NT2/D1 (cell line): Measurements from ENCODE around the gene DNMT3B.

Source experiments
- DNase-seq: peaks from one replicate; pipeline ENCODE4 v3.0.0-alpha.2; 2011; ENCODE audit warnings: low read depth, low spot score
- H3K27me3 ChIP-seq: 2 replicates; pipeline ENCODE4 v1.6.0; 2011; ENCODE audit warnings: mild to moderate bottlenecking; ENCODE audit not compliant: insufficient read length, insufficient read depth
- H3K36me3 ChIP-seq: 2 replicates; pipeline ENCODE4 v1.6.1; 2011; ENCODE audit warnings: mild to moderate bottlenecking, low read length, mixed read lengths; ENCODE audit not compliant: insufficient read depth, insufficient read length
- H3K4me1 ChIP-seq: 2 replicates; pipeline ENCODE4 v1.5.1; 2011; ENCODE audit not compliant: insufficient read depth, insufficient read length
- H3K4me3 ChIP-seq: 2 replicates; pipeline ENCODE4 v1.5.1; 2011; ENCODE audit warnings: low read depth; ENCODE audit not compliant: insufficient read length
- H3K9ac ChIP-seq: 2 replicates; pipeline ENCODE4 v1.6.0; 2011; ENCODE audit warnings: low read depth; ENCODE audit not compliant: insufficient read length
- H3K9me3 ChIP-seq: 2 replicates; pipeline ENCODE4 v1.5.1; 2011; ENCODE audit warnings: mild to moderate bottlenecking, low read length; ENCODE audit not compliant: insufficient read depth
- SUZ12 ChIP-seq: IDR thresholded peaks from 2 replicates; pipeline ENCODE4 v1.6.1; 2011; ENCODE audit not compliant: insufficient read length, insufficient read depth; ENCODE audit errors: extremely low read depth
- YY1 ChIP-seq: IDR thresholded peaks from 2 replicates; pipeline ENCODE4 v1.6.1; 2011; ENCODE audit not compliant: insufficient read length, insufficient read depth
- ZNF274 ChIP-seq: IDR thresholded peaks from 2 replicates; pipeline ENCODE4 v1.6.1; 2011; ENCODE audit warnings: mild to moderate bottlenecking, low read depth, low read length

Gene DNMT3B

DNA sequence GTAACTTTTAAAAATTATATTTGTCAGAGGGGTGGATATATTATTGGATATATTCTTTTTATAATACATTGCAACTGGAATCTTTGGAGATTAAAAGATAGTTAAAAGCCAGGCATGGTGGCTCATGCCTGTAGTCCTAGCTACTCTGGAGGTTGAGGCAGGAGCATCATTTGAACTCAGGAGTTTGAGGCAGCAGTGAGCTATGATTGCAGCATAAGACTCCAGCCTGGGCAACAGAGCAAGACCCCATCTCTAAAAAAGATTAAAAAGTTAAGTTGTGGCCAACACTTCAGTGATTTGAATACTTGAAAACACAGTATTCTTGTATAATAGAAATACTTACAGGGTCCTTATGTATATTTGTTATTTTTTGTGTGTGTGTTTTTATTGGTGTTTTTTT is 72.8 kb downstream of the DNMT3B start:
- TF ChIP-seq YY1 (no peak), SUZ12 (no peak), ZNF274 (no peak)
- H3K9ac ChIP-seq, result no peak overlapping the region
- no peak overlapping the region for H3K4me3 ChIP-seq
- H3K27me3 ChIP-seq, result no peaks in the 10 kb centered on the region
- DNase-seq, result no peak
- H3K4me1 ChIP-seq, result no peaks in the 10 kb centered on the region
- no peaks in the 10 kb centered on the region for H3K9me3 ChIP-seq
- H3K36me3 ChIP-seq, result peaks cover 87% of the 10 kb centered on the region

DNA sequence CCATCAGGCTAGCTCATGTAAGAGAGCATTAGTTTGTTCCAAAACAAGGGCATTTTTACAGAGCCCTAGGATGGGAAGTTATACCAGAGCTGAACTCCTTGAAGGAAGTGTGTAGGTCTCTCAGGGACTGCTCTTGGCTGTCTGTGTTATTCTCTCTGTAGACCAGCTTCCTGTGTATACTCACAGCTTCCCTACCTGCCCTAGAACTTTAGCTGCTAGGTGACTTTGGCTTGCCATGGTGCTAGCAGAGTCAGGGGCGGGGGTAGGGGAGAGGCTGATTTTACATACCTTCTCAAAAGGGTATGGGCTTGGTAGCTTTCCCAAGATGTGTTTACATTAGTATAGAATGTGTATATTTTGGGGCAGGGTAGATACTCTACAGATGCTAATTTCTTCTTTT is 75.0 kb downstream of the DNMT3B start:
- Histone ChIP-seq H3K27me3 (no peaks in the 10 kb centered on the region), H3K4me3 (no peak overlapping the region), H3K4me1 (no peaks in the 10 kb centered on the region), H3K36me3 (peaks cover 83% of the 10 kb centered on the region), H3K9ac (no peak overlapping the region), H3K9me3 (no peaks in the 10 kb centered on the region)
- TF ChIP-seq YY1, result no peak
- no peak for TF ChIP-seq ZNF274
- no peak for TF ChIP-seq SUZ12
- DNase-seq, result no peak

DNA sequence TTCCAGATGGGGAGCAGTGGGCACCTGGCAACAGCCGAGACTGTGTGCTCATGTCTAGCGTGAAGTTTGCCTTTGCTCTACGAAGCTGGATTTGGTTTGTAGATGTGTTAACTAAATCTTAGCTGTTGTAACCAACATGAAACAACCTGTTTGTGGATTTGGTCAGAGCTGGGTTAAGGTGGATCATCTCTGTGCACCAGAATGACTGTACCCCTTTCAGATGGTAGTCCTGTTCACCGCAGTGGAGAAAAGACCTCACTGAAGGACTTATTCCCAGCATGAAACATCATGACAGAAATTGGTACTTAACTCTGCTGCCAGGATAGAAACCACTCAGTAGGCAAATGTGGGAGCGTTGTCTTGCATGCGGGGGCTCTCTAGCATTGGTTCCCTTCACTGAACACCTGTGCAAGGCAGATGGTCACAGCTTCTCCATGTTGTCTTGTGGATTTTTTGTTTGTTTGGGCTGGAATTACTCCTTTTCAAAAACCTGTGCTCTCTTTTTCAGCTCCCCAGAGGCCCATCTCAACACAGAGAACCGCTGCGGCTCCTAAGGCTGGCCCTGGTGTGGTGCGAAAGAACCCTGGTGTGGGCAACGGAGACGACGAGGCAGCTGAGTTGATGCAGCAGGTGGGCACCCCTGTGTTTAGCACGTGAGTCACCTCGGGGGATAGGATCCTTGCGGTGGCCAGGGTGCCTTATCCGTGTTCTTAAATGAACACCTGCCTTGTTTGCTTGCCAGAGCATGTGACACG is 77.2 kb downstream of the DNMT3B start:
- H3K9me3 ChIP-seq, result no peaks in the 10 kb centered on the region
- H3K4me3 ChIP-seq, result no peak overlapping the region
- peaks cover 82% of the 10 kb centered on the region for H3K36me3 ChIP-seq
- TF ChIP-seq YY1, result no peak
- no peaks in the 10 kb centered on the region for H3K4me1 ChIP-seq
- H3K9ac ChIP-seq, result no peak overlapping the region
- no peaks in the 10 kb centered on the region for H3K27me3 ChIP-seq
- DNase-seq, result no peak

DNA sequence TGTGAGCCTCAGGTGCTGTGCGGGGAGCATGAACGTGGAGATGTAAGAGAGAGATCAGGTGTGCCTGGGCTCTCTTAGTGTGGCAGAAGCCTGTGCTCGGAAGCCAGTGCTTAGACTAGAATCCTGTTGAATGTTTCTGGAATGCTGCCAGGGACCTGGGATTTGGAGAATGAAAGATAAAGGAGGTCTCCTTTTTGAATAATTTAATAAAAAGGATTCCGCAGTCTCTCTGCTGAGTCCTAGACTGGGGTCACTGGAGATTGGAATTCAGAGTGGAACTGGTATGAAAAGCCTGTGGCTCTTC is 77.7 kb downstream of the DNMT3B start:
- Histone ChIP-seq H3K27me3 (no peaks in the 10 kb centered on the region), H3K4me1 (peaks cover 2% of the 10 kb centered on the region), H3K9ac (no peak overlapping the region), H3K9me3 (no peaks in the 10 kb centered on the region), H3K36me3 (peaks cover 81% of the 10 kb centered on the region), H3K4me3 (no peak overlapping the region)
- DNase-seq, result no peak
- TF ChIP-seq ZNF274 (no peak), YY1 (no peak)

DNA sequence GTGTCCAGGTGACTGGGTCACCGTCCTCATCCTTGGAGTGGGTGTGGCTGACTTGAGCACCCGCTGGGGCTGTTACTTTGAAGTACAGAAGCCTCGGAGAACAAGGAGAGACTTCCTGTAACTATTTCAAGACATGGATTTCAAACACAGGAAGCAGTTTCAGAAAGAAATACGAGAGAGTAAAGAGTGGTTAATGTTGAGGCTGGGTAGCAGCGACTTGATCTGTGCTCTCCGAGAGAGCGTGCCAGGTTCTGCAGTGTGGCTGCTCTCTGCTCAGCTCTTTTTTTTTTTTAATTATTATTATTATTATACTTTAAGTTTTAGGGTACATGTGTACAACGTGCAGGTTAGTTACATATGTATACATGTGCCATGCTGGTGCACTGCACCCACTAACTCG is 79.0 kb downstream of the DNMT3B start:
- no peak overlapping the region for H3K9ac ChIP-seq
- TF ChIP-seq YY1 (no peak), SUZ12 (no peak), ZNF274 (no peak)
- no peak overlapping the region for H3K4me3 ChIP-seq
- peaks cover 2% of the 10 kb centered on the region for H3K4me1 ChIP-seq
- no peaks in the 10 kb centered on the region for H3K27me3 ChIP-seq
- H3K9me3 ChIP-seq, result no peaks in the 10 kb centered on the region
- DNase-seq, result no peak
- peaks cover 82% of the 10 kb centered on the region for H3K36me3 ChIP-seq

DNA sequence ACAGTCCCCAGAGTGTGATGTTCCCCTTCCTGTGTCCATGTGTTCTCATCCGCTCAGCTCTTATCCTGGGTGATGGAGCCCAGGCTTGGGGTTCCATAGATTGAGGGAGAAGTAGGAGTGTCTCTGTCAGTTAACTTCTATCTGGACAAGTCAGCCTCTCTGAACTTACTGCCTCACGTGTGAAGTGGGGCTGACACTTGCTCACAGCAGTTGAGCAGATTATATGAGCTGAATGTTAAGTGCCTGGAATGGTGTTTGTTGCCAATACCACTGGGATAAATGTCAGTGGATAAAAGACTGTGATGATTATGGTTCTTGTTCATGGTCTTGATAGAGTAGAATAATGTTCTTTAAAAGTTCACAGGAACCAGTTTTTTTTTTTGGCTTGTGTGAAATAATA is 79.4 kb downstream of the DNMT3B start:
- DNase-seq, result no peak
- no peaks in the 10 kb centered on the region for H3K9me3 ChIP-seq
- peaks cover 2% of the 10 kb centered on the region for H3K4me1 ChIP-seq
- peaks cover 82% of the 10 kb centered on the region for H3K36me3 ChIP-seq
- no peak overlapping the region for H3K4me3 ChIP-seq
- TF ChIP-seq SUZ12 (no peak), YY1 (no peak), ZNF274 (no peak)
- no peak overlapping the region for H3K9ac ChIP-seq
- H3K27me3 ChIP-seq, result no peaks in the 10 kb centered on the region

DNA sequence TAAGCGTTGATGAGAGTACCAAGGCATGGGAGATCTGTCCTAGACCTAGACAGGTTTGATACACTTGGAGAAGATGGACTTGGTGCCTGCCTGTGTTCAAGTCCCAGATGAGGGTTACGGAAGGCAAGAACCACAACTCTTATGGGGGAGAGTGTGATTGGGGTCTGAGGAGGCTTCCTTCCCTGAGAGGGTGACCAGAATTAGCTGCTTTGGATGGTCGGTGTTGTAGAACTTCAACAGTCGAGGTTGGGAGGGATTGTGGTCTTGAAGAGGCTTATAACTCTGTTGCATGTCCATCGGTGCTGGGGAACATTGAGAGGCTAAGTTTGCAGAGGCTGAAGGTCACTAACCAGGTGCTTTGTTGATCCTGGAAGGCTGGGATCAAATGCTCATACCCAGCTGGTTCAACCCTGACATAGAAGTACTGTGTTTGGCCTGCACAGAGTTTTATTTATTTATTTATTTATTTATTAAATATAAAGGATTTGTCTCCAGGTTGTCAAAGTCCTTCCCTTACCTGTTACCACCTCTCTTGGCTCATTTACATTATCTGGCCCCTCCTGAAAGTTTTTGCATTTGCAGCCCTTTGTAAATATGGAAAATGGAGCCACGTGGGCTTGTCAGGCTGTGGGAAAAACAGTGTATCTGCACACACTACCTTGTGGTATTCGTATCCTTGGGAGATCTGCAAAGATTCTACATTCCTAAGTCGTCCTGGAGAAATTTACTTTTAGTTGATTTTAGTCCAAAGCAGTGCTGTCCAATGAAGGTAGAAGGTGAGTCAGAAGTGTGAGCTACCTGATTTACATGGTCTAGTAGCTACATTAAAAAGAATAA is 80.7 kb downstream of the DNMT3B start:
- H3K9ac ChIP-seq, result no peak overlapping the region
- no peak overlapping the region for H3K4me3 ChIP-seq
- peaks cover 85% of the 10 kb centered on the region for H3K36me3 ChIP-seq
- peaks cover 2% of the 10 kb centered on the region for H3K4me1 ChIP-seq
- no peaks in the 10 kb centered on the region for H3K27me3 ChIP-seq
- DNase-seq, result no peak
- TF ChIP-seq YY1 (no peak), SUZ12 (no peak), ZNF274 (no peak)
- no peaks in the 10 kb centered on the region for H3K9me3 ChIP-seq
